Activated CD8-positive, alpha-beta memory T cell treated with anti-CD3 and anti-CD28 coated beads, Interleukin-2, amount 50 U/mL, for 24 hours (primary cell): ENCODE results near the gene KIRREL2.
A peak's percentile ranks its signal among the peaks of the same experiment; 100 is the strongest.

Experiments used
- DNase-seq: peaks from one replicate; pipeline ENCODE4 v3.0.0-alpha.2; 2020; ENCODE audit errors: extremely low read depth

Gene KIRREL2

DNA sequence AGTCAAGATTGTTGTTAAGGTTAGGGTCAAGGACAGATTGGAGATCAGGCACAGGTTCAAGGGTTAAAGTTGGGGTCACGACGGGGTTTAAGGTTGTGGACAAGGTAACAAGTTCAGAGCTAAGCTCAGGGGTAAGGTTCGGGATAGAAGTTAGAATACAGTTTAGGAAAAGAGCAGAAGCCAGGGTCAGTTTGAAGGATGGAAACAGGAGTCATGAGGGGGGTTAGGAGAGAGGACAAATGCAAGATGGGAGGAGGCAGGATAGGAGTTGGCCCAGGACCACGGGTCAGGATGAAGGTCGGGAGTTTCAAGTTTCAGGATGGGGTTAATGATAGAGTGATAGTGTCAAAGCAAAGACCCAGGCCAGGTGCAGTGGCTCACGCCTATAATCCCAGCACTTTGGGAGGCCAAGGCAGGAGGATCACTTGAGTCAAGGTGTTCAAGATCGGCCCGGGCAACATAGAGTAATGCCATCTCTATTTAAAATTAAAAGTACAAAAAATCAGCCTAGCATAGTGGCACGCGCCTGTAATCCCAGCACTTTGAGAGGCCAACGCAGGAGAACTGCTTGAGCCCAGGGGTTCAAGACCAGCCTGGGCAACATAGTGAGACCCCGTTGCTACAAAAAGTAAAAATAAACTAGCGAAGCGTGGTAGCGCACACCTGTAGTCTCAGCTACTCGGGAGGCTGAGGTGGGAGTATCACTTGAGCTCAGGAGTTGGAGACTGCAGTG, 12.1 kb upstream of the KIRREL2 start:
- DNase-seq = no peak

- DNase-seq = no peak
Observed at GRCh38 chr19:35845215-35846037, 11.3 kb upstream of the KIRREL2 start.

DNA sequence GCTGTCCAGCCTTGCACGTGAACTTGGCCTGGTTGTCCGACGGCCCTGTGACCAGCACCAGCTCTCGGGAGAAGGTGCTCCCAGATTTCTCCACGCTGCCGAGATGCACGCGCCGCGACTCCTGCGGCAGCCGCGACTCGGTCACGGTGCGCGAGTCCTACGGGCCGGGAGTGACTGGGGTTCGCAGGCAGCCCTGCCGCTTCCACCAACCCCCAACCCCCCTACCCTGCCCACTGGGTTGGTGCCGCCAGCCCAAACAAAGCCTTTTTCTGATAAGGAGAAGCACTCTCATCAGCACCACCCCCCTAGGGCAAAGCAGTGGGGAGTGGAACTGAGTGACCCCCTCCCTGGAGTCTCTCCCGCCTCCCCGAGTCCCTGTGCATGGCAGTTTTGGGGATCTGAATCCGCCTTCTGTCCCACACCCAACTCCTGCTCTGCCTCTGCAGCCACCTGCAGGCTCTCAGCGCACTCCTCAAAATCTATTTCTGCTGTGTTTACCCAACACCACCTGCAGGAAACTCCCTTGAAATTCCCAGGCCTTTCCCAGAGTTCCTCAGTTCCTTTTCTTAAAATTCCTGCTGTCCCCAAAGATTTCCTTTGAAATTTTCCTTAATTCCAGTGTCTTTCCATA, 10.6 kb upstream of the KIRREL2 start:
- no peak for DNase-seq

DNA sequence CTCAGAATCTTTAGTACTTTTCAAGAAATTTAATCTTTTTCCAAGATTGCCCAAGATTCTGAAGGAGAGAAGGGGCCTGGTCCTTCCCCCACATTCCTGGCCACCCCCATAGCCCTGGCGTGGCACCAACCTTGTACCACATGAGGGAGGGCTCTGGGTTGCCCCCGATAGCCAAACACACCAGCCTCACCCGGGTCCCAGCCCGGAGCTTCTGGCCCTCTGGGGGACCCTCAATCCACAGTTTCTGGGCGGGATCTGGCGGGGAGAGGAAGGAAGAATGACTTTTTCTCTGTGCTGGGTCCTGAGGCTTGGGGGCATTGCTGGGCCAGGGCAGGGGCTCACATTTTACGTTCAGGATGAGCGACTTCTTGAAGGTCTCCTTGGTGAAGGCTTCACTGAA, 8.8 kb upstream of the KIRREL2 start:
- DNase-seq = no peak

DNA sequence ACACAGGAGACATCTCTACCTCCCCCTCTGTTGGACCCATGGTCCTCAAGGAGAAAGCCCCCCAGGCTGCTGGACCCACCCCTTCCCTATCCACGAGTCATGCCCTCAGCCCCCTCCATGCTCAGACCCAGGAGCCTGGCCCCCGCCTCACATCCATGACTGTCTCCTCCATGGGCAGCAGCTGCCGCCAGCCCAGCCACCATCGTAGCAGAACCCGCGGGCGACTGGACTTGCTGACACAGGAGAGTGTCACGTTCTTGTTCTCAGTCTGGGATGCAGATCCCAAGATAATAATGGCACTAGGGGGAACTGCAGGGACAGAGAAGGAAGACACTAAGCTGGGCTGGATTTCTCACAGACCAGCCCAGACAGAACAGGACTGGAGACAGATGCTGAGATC, 8.2 kb upstream of the KIRREL2 start:
- no peak for DNase-seq

DNA sequence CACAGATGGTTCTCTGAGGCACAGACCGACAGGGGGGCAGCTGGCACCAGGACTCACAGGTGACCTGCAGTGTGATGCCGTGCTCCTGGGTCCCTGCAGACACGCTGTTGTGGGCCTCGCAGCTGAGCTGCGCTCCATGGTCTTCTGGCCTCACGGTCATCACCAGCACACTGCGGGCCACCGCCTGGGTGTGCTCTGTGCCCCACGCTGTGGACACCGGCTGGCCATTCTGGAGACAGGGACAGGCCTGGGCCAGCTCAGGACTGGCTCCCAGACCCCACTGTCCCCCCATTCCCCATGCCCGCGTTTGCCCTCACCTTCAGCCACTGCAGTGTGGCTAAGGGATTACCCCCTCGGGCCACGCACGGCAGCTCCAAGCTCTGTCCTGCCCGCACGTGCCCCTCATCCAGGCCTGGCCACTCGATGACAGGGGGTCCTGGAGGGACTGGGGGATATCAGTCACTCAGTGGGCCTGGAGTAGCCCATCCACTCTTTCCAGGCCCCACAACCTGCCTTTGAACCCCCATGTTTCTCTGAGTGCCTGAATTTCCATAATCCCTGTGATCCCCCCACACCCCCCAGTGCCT, 7.7 kb upstream of the KIRREL2 start:
- no peak for DNase-seq

GRCh38 chr19:35851213-35852028, 5.3 kb upstream of the KIRREL2 start:
- DNase-seq = no peak

GRCh38 chr19:35852029-35852780, 4.5 kb upstream of the KIRREL2 start, which contains the start of gene NPHS1:
TSS of gene NPHS1 (minus strand) at chr19:35852504. CDS start at chr19:35851837, 667 bp downstream.
- DNase-seq = no peak

GRCh38 chr19:35853038-35853756, 3.5 kb upstream of the KIRREL2 start:
- DNase-seq = no peak

DNA sequence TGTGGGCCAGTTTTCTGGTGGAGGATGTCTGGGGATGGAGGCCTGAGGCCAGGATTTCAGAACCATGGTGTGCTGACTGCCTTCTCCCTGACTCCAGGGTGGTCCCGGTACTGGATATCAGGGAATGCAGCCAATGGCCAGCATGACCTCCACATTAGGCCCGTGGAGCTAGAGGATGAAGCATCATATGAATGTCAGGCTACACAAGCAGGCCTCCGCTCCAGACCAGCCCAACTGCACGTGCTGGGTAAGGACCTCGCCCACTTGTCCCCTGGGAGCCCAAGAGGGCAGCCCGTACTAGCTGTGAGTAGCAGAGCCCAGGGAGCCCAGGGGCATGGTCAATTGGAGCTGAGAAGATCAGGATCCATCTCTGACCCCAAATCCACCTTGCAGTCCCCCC, 1.6 kb downstream of the KIRREL2 start:
- DNase-seq = no peak

DNA sequence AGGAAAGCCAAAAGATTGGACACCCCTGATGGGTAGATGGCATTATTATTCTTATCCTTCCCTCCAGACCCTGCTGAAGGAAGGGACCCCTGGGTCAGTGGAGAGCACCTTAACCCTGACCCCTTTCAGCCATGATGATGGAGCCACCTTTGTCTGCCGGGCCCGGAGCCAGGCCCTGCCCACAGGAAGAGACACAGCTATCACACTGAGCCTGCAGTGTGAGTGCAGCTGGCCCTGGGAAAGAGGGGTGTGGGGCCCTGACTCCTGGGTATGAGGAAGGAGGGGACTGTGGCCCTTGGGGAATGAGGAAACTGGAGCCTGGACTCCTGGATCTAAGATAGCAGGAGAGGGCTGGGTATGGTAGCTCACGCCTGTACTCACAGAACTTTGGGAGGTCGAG, 2.7 kb downstream of the KIRREL2 start:
- DNase-seq = no peak

DNA sequence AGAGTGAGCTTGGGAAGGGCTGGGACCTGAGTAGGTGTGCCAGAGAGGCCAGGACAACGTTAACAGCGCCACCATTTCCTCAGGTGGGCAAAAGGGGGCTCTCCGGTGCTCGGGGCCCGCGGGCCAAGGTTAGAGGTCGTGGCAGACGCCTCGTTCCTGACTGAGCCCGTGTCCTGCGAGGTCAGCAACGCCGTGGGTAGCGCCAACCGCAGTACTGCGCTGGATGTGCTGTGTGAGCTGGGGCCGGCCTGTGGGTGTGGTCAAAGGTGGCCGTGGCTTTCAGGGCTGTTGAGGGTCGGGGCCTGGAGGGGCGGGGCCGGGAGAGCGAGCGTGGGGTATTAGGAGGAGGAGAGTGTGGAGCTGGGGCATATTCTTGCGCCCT, 3.7 kb downstream of the KIRREL2 start:
- DNase-seq = no peak

- DNase-seq = no peak
Observed at GRCh38 chr19:35860818-35861639, 4.3 kb downstream of the KIRREL2 start.

DNA sequence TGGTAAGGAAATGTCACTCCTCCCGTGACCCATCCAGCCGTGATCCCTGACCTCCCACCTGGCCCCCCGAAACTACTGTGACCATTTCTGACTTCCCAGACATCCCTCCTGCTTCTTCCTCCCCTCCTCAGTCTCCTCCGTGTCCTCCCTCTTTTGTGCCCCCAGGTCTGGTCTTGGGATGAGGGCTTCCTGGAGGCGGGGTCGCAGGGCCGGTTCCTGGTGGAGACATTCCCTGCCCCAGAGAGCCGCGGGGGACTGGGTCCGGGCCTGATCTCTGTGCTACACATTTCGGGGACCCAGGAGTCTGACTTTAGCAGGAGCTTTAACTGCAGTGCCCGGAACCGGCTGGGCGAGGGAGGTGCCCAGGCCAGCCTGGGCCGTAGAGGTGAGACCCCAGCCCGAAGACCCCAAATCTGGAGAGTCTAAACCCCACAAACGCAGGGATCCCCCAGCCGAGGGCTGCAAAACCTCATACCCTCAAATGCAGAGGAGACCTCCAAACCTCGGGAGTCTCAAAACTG, 5.0 kb downstream of the KIRREL2 start:
- no peak for DNase-seq

- no peak for DNase-seq
Observed at GRCh38 chr19:35862528-35862927, 5.8 kb downstream of the KIRREL2 start.

DNA sequence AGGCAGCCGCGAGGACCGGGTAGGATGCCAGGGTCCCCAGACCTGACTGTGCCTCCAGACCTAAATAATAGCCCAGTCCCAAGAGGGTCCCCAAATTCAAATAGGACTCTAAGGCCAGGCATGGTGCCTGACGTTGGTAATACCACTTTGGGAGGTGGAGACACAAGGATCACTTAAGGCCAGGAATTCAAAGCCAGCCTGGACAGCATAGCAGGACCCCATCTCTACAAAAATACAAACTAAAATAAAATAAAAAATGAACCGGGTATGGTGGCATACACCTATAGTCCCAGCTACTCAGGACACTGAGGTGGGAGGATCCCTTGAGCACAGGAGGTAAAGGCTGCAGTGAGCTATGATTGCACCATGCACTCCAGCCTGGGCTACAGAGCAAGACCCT, 6.3 kb downstream of the KIRREL2 start:
- no peak for DNase-seq

GRCh38 chr19:35868172-35868822, 11.6 kb downstream of the KIRREL2 start, which contains the start of gene APLP1:
TSS of gene APLP1 (plus strand) at chr19:35868574. CDS start at chr19:35868637, 63 bp downstream.
- peak; percentile 14 for DNase-seq

GRCh38 chr19:35868823-35869326, 12.2 kb downstream of the KIRREL2 start:
- DNase-seq = no peak
